Measurements from ENCODE around the gene CSNK1G2. TPM values are rescaled to one million over a fixed set of nuclear protein-coding genes. Genes with fewer than 3 reads are reported as not detected.

CSNK1G2 gene
- total RNA-seq, 1 donor from 2014 or later, result 70.6 TPM

DNA sequence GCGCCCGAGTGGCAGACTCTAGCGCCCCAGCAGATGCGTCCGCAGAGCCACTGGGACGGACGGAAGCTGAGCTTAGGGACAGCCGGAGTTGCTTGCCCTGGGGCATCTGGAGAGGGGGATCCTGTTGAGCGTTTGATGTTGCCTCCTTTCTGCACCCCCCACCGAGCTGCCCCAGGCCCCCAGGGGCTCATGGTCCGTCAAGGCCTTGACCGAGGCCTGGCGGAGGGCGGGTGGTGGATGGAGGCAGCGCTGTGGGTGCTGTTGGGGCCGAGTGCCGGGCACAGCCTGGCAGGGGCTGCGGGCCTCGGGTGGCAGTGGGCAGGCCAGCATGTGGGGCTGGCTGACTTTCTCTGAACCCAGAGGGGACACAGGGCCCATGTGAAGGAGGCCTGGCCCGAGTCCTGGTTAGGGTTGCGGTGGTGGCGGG is 2.7 kb downstream of the CSNK1G2 start:
- DNase-seq (ENCODE audit: low read depth), result no peak

DNA sequence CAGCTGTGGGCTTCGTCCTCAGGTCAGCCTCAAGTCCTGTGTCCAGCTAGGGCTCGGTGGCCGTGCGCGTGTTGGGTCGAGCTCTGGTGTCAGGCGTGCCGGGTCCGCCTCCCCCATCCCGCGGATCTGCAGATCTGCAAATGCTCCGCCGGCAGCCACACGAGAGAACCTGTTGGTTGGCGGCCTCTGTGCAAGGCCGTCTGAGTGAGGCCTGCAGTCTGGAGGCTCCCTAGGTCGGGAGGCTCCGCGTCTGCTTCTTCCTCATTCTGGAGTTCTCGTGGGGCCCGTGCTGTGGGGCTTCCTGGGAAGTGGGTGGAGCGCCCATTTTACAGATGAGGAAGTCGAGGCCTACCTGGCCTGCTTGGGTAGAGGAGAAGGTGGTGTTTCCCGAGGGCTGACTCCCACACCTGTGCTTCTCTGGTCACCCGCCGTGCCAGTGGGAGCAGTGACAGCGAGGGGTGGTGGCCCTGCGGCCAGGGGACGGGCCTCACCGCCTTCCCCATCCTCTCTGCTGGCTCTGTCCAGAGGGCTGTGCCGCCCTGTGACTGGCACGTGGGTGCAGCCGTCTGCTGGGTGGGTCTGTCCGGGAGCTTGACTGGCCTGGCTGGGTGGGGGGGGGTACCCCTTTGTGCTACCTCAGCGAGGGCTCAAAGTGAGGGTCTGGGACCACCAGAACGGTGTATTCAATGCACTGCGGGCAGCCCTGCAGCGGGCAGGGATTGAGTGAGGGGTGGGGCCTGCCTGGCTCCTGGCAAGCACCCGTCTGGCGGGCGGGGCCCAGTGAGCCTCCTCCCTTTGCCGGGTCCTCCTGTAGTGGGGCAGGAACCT is 3.3 kb downstream of the CSNK1G2 start:
- DNase-seq (ENCODE audit: low read depth), result no peak

- no peak for DNase-seq (ENCODE audit: low read depth)
Observed at GRCh38 chr19:1944916-1945561, 4.1 kb downstream of the CSNK1G2 start.

DNA sequence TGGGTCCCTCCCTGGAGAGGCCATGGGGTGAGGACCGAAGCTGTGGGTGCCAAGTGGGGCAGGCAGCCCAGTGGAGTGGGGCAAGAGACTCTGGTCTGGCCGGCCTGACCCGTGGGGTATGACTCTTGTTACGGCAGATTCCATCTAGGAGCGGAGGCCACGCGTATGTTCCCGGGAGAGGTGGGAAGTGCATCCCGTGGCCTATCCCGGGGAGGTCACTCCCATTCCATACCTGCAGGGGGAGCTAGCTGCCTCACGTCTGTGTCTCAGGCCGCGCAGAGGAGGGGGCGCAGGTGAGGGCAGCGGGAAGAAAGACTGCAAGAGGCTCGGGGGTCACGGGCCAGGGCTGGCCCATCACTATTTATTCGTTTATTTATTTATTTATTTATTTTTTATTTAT is 4.9 kb downstream of the CSNK1G2 start:
- DNase-seq (ENCODE audit: low read depth), result no peak

DNA sequence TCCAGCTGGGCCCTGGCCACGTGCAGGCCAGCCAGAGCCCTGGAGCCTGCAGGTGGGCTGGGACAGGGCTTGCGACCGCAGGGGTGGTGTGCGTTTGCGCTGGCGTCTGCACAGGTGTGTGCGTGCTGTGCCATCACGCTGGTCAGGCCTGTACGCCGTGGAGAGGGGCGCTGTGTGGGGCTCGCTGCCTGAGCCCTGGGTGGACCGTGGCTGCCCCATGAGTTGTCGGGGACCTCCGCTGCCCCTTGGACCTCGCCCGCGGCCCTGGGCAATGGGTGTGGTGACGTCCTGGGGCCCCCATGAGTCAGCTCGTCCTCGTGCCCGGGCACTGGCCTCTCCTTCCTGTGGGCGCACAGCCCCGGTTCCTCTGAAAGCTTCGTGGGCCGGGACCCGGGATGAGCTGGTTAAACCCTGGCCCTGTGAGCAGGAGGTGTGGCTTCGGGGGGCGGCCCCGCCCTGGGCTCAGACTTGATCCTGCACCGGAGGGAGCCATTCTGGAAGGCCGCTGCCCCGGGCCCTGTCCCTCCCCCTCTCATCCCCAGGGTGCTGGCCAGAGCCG is 6.8 kb downstream of the CSNK1G2 start:
- DNase-seq (ENCODE audit: low read depth), result no peak

- no peak for DNase-seq (ENCODE audit: low read depth)
Observed at GRCh38 chr19:1949304-1950101, 8.5 kb downstream of the CSNK1G2 start.

GRCh38 chr19:1950640-1951039 is 9.7 kb downstream of the CSNK1G2 start:
- no peak for DNase-seq (ENCODE audit: low read depth)

- no peak for DNase-seq (ENCODE audit: low read depth)
Observed at GRCh38 chr19:1952635-1953034, 11.7 kb downstream of the CSNK1G2 start.

DNA sequence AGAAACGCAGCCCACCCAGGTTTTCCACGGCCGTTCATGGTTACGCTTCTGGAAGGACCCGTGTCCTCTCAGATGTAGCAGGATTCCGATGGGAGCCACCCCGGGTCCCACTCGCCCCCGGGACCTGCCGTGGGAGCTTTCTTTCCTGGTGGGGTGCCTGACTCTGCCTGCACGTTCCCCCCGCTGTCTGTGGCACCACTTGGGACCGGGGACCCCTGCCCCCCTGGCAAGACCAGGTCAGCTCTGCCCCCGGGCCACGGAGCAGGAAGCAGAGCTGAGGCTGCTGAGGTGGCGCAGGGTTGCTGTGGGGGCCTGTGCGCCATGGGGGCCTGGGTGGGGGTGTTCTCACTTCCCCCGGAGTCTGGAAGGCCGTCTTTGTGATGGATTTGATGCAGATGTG is 12.1 kb downstream of the CSNK1G2 start:
- DNase-seq (ENCODE audit: low read depth), result no peak

GRCh38 chr19:1953441-1954094 is 12.6 kb downstream of the CSNK1G2 start:
- no peak for DNase-seq (ENCODE audit: low read depth)

- no peak for DNase-seq (ENCODE audit: low read depth)
Observed at GRCh38 chr19:1954532-1954933, 13.6 kb downstream of the CSNK1G2 start.

DNA sequence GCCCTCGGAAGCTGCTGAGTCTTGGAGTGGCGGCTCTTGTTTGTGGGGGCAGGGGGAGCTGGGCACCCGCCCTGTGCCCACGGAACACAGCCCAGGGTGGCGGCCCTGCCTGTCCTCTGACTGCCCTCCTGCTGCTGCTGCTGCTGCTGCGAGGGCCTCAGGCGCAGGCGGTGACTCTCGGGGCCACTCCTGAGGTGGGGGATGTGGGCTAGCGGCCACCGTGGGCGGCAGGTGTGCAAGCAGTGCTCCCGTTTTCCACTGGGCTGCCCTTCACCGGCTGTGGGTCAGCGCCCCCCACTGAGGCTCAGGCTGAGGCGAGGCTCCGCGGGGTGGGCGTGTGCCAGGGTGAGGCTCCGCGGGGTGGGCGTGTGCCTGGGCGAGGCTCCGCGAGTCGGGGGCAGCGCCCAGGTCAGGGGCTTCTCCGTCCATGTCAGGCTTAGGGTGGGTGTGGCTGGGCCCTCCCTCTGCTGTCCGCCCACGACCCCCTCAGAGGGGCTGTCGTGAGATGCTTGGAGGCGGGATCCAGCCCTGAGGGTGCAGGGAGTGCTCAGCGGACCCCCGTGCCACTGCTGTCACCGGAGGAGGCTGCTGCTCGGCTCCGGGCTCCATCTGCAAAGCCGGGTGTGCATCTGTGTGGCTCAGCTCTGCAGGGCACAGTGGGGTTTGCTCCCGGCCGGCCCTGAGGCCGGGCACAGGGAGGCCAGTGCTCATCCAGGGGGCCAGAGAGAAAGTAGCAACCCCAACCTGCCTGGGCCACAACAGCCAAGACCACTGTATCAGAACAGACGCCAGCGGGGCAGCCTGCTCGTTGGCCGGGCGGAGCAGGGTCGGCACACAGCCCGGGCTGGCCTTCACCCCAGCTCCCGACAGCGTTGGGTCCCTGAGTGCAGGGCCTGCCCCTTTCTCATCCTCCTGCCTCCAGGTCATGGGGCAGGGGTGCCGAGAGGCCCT is 14.5 kb downstream of the CSNK1G2 start:
- no peak for DNase-seq (ENCODE audit: low read depth)

GRCh38 chr19:1956122-1956494 is 15.1 kb downstream of the CSNK1G2 start:
- DNase-seq (ENCODE audit: low read depth), result no peak

DNA sequence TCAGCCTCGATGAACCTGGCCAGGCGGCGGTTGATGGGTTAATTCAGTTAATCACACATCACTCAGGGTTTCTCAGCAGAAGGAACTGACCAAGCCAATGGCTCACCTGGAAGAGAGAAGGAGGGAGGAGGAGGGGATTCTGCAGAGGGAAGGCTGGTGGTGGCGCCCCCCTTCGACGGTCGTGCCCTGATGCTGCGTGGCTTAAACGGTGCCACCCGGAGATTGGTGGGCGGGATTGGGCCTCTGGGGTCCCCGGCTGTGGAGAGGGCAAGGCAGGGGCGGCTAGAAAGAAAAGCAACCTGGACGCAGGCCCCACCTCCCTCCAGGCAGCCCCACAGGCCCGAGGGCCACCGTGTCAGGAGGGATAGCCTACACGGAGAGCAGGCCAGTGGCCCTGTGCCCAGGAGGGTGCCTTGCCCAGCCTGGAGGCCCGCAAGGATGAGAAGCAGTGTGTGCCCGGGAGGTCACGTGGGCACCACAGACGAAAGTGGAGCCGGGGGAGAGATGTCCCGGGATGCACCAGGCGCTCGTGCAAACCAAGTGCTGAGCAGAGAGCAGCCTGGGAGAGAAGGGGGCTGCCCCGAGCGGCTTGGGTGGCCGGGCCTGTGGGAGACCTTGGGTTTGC is 16.0 kb downstream of the CSNK1G2 start:
- DNase-seq (ENCODE audit: low read depth), result no peak

DNA sequence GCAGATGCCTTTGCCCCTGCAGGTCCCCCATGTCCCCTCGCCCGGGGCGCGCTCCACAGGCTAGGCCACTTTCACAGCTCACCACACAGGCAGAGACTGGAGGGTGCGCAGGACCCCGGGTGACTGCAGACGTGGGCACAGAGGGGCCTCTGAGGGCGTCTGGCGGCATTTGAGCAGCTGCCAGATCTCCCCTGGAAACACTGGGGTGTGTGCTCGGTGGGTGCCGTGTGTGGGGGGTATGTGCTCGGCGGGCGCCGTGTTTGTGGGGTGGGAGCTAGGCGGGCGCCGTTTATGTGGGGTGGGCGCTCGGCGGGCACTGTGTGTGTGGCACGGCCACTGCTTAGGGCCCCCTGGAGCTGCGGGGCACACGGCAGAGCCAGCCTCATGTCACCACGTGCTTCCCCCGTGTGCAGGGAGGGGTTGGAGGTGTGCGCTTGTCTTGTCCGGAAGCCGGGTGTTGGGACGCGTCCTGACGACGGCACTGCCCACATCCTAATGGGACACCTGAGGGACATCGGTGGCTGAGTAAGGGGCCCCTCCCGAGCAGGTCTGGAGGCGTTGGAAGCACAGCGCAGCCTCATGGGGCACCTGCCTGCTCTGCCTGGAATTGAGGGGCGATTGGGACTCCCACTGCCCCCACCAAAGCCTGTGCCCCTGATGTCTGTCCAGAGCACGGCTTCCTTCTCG is 16.7 kb downstream of the CSNK1G2 start:
- no peak for DNase-seq (ENCODE audit: low read depth)

DNA sequence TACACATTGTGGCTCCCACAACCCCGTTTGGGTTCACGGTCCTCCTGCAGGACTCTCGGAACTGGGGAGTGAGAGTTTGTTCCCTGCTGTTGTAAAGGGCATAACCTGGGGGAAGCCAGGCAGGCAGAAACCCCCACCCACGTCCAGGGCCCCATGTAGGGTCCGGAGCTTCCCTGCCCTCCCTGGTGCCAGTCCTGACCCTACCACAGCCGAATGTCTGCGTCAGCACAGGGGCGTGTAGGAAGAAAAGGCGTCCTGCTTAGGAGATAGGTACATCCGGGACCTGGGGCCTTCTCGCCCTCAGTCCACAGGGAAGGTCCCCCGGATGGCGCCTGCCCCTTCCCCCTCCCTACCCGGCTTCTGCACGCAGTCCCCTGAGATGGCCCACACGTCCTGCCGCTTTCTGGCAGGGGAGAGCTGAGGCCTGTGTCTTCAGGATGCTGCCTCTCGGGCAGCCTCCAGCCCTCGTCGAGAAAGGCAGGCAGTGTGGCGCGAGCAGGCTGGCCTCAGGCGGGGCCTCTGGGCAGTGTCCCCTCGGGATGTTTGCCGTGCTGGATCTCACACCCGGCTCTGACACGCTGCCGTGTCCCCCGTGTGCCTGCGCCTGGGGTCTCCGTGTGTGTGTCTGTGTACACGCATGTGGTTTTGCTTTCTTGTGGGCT is 19.1 kb downstream of the CSNK1G2 start:
- no peak for DNase-seq (ENCODE audit: low read depth)

DNA sequence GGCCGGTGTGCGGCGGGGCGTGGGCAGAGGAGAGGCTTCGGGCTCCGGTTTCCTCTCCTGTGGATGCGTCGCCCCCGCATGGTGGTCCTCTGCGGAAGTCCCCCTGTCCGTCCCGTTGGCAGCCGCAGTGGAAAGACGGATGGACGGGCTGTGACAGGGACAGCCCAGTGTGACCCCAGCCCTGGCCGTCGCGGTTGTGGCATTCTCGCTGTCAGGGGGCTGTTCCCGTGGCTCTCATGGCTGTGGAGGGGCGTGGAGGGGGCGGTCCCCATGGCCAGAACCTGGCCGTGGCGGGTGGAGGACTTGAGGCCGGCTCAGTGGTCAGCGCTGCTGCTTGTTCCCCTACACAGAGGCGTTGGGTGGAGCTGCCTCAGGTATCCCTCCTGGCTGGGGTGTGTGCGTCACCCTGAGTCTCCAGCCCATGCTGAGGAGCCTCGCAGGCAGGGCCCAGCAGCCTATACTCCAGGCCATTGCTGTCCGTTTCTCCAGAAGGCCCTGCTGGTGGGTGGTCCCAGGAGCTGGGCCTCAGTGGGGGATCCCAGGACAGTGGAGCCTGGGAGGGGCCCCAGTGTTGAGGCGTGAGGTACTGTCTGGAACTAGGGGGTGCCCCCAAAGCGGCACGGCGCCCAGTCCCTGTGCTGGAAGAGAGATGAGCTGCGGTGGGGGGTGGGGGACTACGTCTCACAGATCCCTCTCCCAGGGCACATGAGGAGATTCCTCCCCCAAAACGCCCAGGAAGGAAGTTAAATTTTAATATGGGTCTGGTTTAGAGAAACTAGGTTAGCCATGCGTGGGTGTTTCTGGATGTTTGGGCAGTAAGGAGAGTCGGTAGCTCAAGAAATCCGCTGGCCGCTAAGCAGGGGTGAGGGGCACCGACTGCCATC is 20.3 kb downstream of the CSNK1G2 start:
- no peak for DNase-seq (ENCODE audit: low read depth)
